NK-92 treated with Interleukin-12 subunit alpha and Interleukin-12 subunit beta, amount 100 ng/mL, for 24 hours (cell line): ENCODE measurements around the gene THSD7A.

Experiments
- DNase-seq: peaks from one replicate; lab custom pipeline; 2025; lab: John Stamatoyannopoulos, UW

THSD7A gene

DNA sequence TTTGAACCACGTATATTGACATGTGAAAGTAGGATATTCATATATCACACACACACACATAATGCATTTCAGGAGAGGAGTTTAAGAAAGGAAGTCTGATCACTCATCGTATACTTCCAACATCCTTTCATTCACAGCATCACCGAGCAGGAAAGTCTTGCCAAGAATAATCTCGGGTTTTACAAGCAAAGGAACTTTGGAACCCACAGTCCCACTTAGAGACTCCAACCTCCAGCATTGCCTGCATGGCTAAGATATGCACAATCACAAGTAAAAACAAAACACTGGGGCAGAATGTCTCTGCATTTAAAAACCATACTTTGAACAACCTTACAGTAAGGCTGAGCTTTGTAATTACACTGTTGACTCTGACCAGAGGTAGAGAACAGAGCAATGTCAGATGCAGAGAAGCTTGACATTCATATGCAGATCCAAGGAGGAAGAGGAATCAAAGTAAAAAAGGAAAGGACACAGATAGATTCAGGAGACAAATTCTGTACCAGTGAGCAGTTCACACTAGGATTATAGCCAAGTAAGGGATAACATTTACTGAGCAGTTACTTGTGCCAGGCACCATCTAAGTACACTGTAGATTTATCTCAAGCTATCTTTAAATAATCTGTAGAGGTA lies 14.8 kb downstream of the THSD7A start:
- no peak for DNase-seq

DNA sequence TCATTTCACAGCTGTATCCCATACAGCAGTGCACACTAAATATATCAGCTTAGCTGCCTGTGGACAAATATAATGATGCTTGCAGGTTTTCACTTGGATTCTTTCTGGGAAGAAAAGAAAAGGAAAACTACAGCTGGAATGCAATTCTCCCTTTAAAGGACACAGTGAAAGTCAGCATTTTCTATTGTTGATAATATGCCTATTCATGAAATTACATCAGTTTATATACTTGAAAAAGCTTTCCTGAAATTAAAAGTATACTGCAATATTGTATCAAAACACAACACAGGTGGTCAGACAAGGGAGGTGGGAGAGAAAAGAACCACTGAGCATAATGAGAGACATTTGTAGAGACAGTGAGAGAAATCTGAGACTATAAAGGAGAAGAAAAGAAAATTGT lies 20.3 kb downstream of the THSD7A start:
- no peak for DNase-seq

DNA sequence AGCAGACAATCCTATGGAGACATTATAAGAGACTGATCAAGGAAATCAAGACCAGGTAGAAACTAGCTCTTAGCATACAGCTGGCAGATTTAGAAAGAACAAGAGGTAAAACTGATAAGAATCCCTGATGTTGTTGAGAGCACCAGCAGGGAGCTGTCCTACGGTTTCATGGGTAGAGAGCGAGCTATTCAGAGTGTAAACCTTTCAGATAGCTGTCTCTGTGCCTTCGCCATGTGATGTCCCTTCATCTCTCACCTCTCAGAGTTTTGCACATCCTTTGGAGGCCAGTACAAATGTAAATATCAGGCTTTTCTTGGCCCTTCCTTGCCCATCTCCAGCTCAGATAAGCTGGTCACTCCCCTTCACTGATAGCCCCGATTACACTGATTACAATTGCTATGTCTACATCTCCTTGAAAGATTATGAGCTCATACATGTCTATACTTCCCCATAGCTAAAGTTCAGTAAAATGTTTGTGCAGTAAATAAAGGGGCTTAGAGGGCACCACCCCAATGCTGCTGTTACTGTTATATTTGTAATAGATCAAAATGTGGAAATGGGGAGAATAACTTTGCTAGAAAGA lies 21.9 kb downstream of the THSD7A start:
- DNase-seq: no peak

GRCh38 chr7:11807000-11807399 lies 25.0 kb downstream of the THSD7A start:
- DNase-seq: no peak

DNA sequence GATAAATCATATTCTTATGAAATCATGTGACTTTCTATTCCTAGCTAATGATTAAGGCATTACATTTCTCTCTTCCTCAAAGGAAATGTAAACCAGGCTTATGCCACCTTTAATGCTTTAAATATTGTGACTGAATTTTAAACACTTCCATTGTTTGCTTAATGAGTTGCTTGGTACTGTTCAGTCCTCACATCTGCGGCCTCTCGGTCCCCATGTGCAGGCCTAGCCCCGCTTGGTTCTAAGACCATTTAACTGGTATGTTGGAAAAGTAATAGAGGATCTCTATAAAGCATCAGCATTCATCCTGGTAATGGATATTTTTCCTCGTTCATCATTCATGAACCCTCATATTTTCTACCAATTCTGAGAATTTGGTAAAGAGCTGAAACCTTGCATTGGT lies 27.4 kb downstream of the THSD7A start:
- DNase-seq: no peak

- DNase-seq: no peak
Measured at GRCh38 chr7:11795231-11795630, 36.8 kb downstream of the THSD7A start.

- no peak for DNase-seq
Measured at GRCh38 chr7:11792166-11792565, 39.8 kb downstream of the THSD7A start.

DNA sequence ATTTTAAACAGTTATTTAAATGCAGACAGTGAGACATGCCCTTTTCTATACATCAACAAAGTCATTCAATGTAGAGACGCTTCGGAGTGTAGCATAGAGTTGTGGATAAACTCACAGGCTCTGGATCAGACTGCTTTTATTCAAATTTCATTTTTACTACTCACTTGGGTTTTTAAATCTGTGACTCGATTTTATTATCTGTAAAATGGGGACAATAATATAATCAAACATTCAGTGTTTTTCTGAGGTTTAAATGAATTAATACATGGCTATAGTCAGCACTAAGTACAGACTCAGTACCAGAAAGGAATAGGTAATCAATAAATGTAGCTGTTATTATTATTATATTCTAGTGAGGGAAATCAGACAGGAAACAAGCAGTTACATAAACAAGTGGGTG lies 43.4 kb downstream of the THSD7A start:
- DNase-seq: no peak

DNA sequence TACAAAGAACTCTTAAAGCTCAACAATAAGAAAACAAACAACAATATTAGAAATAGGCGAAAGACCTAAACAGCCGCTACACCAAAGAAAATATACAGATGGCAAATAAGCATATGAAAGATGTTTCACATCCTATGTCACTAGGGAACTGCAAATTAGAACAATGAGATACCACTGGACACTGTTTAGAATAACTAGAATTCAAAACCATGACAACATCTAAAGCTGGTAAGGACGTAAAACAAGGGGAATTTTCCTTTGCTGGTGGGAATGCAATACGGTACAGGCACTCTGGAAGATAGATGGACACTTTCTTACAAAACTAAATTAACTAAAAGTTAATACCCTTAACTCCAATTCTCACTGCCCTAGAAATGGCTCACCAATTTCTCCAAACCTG lies 44.5 kb downstream of the THSD7A start:
- no peak for DNase-seq

DNA sequence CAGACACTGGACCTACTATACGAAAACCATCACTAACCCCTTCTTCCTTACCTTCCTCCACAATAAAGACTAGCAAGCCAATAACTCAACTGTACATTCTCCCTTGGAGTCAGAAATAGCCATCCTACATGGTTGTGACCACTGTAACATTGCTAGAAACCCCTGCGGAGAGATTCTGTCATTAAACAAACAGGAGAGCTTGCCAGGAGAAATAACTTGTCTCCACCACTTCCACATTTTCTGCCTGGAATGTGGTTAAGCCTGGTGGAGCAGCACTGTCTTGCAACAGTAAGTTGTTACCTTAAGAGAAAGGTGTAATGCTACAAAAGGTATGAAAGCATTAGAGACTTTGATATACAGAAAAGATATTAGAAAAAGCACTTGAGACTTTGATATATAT lies 45.8 kb downstream of the THSD7A start:
- DNase-seq: no peak

DNA sequence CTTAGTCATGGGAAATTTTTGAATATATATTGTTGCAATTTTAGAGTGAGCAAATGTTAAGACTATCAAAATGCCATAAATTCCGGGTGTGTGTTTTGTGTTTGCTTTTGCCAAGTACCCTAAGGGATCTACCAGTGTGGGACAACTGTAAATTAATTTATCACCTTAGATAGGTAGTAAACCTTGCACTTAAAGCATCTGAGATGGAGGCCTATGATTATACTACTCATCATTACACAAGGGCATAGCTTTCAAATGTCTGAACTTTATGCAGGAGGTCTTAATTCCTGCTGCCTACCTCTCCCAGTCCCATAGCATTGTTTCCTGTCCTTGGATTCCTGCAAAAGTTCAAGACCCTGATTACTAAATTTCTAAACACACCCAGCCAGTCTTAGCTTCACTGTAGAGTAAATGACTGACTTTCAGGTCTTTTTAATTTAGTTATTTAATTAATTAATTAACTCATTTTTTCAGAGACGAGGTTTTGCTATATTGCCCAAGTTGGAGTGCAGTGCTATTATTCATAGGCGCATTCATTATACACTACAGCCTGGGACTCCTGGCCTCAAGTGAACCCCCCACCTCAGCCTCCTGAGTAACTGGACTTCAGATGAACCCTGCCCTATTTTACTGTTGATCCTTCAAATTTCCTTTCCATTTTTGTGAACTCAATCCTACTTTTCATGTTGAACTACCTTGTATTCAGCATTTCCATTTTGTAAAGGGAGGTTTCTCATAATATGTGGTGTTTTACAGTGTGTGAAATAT lies 47.0 kb downstream of the THSD7A start:
- DNase-seq: no peak

GRCh38 chr7:11779864-11780674 lies 51.9 kb downstream of the THSD7A start:
- DNase-seq: no peak

DNA sequence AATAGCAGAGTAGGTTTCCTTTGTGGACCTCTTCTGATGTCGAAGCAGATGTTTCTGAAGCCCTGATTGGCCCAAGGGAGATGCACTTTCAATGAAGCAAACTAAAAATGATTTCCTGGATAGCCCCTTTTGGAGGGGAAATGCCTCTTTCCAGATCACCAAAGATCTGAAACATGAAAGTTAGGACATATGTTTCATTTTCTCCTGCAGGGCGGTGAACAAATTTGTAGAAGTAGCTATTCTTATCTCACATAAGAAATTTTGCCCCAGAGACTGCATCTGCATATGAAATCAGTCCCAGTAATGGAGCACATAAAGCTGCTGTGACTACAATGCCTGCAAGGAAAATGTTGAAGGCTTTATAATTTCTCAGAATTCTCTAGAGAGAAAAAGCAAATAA lies 56.0 kb downstream of the THSD7A start:
- DNase-seq: no peak

DNA sequence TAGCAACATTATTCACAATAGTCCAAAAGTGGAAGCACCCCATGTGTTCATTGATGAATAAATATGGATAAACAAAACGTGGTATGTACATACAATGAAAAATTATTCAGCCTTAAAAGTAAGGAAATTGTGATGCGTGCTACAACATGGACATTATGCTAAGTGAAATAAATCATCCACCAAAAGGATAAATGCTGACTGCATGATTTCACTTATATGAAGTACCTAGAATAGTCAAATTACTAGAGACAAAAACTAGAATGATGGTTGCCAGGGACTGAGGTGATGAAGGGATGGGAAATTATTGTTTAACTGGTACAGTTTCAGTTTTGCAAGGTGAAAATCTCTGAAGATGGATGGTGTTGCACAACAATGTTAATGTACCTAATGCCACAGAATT lies 56.6 kb downstream of the THSD7A start:
- DNase-seq: no peak

- DNase-seq: no peak
Measured at GRCh38 chr7:11768263-11768662, 63.7 kb downstream of the THSD7A start.

- no peak for DNase-seq
Measured at GRCh38 chr7:11767148-11767547, 64.8 kb downstream of the THSD7A start.

DNA sequence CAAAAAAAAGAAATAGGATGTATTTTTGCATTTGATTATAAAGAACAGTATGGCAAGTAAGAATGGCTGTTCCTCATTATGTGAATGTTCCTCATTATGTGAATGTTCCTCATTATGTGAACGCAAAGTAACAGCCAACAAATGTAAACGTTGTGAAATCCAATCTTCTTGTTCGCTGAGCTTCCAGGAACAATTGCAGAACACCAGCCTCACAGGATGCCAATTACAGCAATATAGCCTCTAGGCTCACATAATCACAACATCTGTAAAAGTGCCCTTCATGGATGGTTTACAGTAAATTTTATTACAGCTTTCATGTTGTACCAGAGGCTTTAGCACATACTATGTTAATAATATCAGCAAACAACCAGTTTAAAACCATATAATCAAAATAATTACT lies 71.6 kb downstream of the THSD7A start:
- DNase-seq: no peak

DNA sequence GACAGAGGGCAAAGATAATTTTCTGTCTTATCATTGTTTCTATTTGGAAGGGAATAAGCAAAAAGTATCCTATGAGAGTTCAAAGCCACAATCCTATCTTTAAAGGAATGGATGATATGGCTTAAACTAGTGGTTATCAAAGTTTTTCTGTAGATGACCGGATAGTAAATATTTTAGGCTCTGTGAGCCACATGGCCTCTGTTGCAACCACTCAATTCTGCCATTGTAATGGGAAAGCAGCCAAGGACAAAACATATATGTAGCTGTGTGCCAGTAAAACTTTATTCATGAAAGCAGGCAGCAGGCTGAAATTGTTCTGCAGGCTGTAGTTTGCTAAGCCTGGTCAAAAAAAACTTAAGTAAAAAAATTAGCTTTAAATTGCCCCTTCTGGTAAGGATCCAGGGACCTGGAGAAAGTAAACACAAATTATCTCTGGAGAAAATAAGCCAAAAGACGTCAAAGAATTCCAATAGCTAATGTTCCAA lies 73.3 kb downstream of the THSD7A start:
- DNase-seq: no peak

DNA sequence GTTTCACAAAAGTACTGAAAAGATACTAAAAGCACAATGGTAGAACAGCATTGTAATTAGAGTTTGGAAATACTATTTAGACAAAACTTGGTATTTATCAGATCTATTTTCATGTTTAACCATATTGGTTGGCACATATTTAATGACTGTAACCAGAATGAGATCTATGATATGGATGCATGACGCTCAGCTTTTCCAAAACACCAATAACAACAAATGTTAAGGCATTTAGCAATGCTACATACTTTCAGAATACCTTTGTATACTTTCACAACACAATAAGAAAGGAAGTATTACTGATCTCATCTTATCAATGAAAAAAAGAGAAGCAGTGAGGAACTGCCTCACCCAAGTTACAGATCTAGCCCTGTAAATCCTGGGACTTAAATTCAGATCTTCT lies 74.8 kb downstream of the THSD7A start:
- DNase-seq: no peak

DNA sequence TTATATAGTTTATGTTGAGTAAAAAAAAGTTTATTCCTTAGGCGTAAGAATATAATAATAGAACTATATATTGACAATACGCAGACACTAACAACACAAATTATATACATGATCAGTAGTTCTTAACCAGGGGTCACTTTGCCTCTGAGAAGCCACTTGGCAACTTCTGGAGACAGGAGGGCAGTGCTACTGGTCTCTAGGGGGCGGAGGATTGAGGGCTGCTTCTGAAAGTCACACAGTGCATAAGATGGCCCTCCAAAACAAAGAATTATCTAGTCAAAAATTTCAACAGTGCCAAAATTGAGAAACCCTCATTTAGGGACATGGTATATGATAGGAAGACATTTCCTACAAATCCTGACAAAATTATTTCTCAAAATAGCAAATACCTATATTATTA lies 77.1 kb downstream of the THSD7A start:
- no peak for DNase-seq

DNA sequence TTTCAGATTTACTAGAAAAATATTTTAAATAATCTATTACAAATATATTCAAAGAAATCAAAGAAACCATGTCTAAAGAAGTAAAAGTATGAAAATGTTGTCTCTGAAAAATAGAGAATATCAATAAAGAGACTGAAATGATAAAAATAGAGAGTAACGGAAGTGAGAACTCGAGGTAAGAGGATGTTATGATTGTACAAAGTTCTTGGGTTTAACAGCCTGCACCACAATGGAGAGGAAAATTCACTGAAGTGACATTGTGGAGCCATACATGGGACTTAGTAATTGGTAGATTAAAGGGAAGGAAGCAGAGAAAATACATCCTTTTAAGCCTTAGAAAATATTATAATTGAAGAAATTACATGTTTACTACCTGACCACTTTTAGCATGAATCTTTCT lies 77.9 kb downstream of the THSD7A start:
- no peak for DNase-seq

DNA sequence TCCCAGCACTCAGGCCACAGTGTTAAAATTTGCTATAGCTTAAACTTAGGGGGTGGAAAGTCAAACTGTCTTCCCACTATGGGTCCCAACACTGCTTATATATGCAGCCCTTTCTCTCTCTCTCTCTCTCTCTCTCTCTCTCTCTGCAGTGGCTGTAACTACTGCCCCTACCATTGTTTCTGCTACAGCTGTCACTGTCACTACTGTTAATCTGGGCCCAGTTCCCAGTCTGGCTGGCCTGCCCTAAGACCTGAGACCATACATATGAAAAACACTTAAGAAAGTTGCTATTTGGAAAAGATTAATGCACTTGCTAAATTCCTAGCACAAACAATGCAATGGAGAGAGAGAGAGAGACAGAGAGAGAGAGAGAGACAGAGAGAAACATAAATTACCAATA lies 78.6 kb downstream of the THSD7A start:
- DNase-seq: no peak
